ENCODE data around the gene C17orf107. TPM values are rescaled to one million over a fixed set of nuclear protein-coding genes. Genes with fewer than 3 reads are reported as not detected.

Gene C17orf107
- 1 to 10 TPM in 1 of 4 donors, under 1 TPM in 3; 0.27 to 2.7 (median 0.92) TPM for total RNA-seq

DNA sequence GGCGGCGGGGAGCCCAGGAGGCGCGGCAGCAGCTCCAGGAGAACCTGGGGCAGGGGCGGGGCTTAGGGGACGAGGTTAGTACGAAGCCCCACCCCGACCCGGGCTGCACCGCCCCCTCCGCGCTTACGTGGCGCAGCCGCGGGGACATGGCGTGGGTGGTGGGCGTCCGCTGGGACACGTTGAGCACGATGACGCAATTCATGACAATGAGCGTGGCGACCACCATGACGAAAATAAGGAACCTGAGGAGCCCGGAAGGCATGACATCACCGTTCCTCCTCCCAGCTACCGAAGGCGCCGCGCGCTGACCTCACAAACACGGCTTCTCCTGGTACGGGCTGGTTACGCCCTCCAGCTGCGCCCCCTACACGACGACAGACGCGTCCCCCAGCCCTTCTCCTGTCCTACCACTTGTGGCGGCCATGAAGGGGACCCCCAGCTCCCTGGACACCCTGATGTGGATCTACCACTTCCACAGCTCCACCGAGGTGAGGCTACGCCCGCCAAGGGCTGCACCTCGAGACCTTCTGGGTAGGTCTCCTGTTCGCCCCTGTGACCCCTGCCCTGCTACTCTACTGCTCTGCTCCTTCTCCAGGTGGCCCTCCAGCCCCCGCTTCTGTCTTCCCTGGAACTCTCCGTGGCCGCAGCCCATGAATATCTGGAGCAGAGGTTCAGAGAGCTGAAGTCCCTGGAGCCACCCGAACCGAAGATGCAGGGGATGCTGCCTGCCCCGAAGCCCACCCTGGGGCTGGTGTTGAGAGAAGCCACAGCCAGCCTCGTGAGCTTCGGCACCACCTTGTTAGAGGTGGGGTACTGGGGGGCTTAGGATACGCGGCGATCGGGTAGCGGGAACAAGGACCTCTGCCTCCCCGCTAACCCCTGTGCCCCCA, at the start of gene C17orf107:
Gene C17orf107 (plus strand): TSS at position 196 of the 890 bp plus-strand sequence. CDS start 227 bp downstream, at position 423.
- WGBS, 2 donors = 0 to 5% methylated on average over 4 to 5 of the region's 60 CpGs
- TF ChIP-seq CTCF (IDR thresholded peaks at IDR 0.05) (no peak), POLR2A (IDR thresholded peaks at IDR 0.05) (peak in 1 of 4 donors; percentile 26)
- peak within 1 kb of the TSS; percentile 37 to 58 (median 52) for H3K27ac ChIP-seq

GRCh38 chr17:4850246-4850645, 49.1 kb upstream of the C17orf107 start:
- DNase-seq = no peak
- no peaks in the 10 kb centered on the region for H3K9me3 ChIP-seq
- peaks cover 0 to 4% (median 0%) of the 10 kb centered on the region in 3 donors for H3K36me3 ChIP-seq
- peak overlapping the region; percentile 85 to 93 (median 88) for H3K27ac ChIP-seq
- WGBS, 2 donors = 29 to 58% methylated on average over 2 of the region's 2 CpGs
- H3K27me3 ChIP-seq = no peaks in the 10 kb centered on the region
- H3K4me3 ChIP-seq = no peak overlapping the region
- TF ChIP-seq POLR2A (IDR thresholded peaks at IDR 0.05) = no peak
- H3K4me1 ChIP-seq = peaks cover 48 to 94% (median 50%) of the 10 kb centered on the region in 3 donors
- intact Hi-C loops (cut with DNase I) = no loop called here

More for the DNA sequence above, at the start of gene C17orf107:
- peaks cover 15 to 40% (median 25%) of the 10 kb centered on the region in 3 donors for H3K36me3 ChIP-seq
- no peaks in the 10 kb centered on the region for H3K9me3 ChIP-seq
- H3K4me1 ChIP-seq = peaks cover 23 to 53% (median 33%) of the 10 kb centered on the region in 3 donors
- peaks cover 0 to 25% (median 0%) of the 10 kb centered on the region in 4 donors for H3K27me3 ChIP-seq
- intact Hi-C loops (cut with DNase I) = loop anchor here (10.0 kb wide), 1 partner anchor 165 kb away; no protein-coding TSS in a partner anchor
- peak within 1 kb of the TSS; percentile 24 to 74 (median 52) for H3K4me3 ChIP-seq
- DNase-seq = no peak

GRCh38 chr17:4851084-4851483, 48.3 kb upstream of the C17orf107 start:
- no peaks in the 10 kb centered on the region for H3K27me3 ChIP-seq
- intact Hi-C loops (cut with DNase I) = no loop called here
- H3K4me3 ChIP-seq = no peak overlapping the region
- H3K4me1 ChIP-seq = peaks cover 48 to 94% (median 50%) of the 10 kb centered on the region in 3 donors
- no peaks in the 10 kb centered on the region for H3K9me3 ChIP-seq
- DNase-seq = no peak
- H3K36me3 ChIP-seq = no peaks in the 10 kb centered on the region
- H3K27ac ChIP-seq = peak overlapping the region; percentile 80 to 93 (median 87)
- WGBS, 2 donors = 74 to 84% methylated on average over 3 of the region's 3 CpGs
- TF ChIP-seq CTCF (IDR thresholded peaks at IDR 0.05) (no peak), POLR2A (IDR thresholded peaks at IDR 0.05) (no peak)

- Histone ChIP-seq H3K27ac (peak overlapping the region; percentile 65 to 93 (median 87)), H3K4me1 (peaks cover 50 to 95% (median 56%) of the 10 kb centered on the region in 3 donors)
- no peak for DNase-seq
These were observed 46.6 kb upstream of the C17orf107 start for GRCh38 chr17:4852567-4853207.

More at GRCh38 chr17:4852567-4853207, 46.6 kb upstream of the C17orf107 start:
- no peak for TF ChIP-seq CTCF (IDR thresholded peaks at IDR 0.05)
- TF ChIP-seq POLR2A (IDR thresholded peaks at IDR 0.05) = no peak
- H3K4me3 ChIP-seq = no peak overlapping the region
- intact Hi-C loops (cut with DNase I) = no loop called here
- no peaks in the 10 kb centered on the region for H3K9me3 ChIP-seq
- no peaks in the 10 kb centered on the region for H3K27me3 ChIP-seq
- H3K36me3 ChIP-seq = peaks cover 0 to 10% (median 0%) of the 10 kb centered on the region in 3 donors

Data from esophagus squamous epithelium (tissue), 5 donors.